ENCODE data around the gene SH3RF3.

- TF ChIP-seq GATA2 (IDR thresholded peaks at IDR 0.05; ENCODE audit: low read depth, low read length) (no peak), GATA3 (IDR thresholded peaks at IDR 0.05; ENCODE audit: low read depth, low read length) (no peak)
Observed at GRCh38 chr2:109436610-109437225, 307.7 kb downstream of the SH3RF3 start.
